GM21576 (cell line): ENCODE data around the gene HOXA13.

Experiments used
- ATAC-seq: cut with Tn5 transposase; IDR thresholded peaks from one replicate; pipeline ENCODE4 v1.9.1; 2021; ENCODE audit warnings: mild to moderate bottlenecking, moderate library complexity; ENCODE audit not compliant: unreplicated experiment

Gene HOXA13

GRCh38 chr7:27193335-27194001 lies 6.4 kb downstream of the HOXA13 start:
- no peak for ATAC-seq

GRCh38 chr7:27192546-27193334 lies 7.2 kb downstream of the HOXA13 start:
- ATAC-seq, result no peak

GRCh38 chr7:27191833-27192545 lies 7.9 kb downstream of the HOXA13 start:
- no peak for ATAC-seq

GRCh38 chr7:27191161-27191731 lies 8.6 kb downstream of the HOXA13 start:
- no peak for ATAC-seq

- ATAC-seq, result no peak
Measured at GRCh38 chr7:27189997-27190748, 9.7 kb downstream of the HOXA13 start.

- no peak for ATAC-seq
Measured at GRCh38 chr7:27189295-27189996, 10.4 kb downstream of the HOXA13 start.

GRCh38 chr7:27188386-27189294 lies 11.3 kb downstream of the HOXA13 start:
- no peak for ATAC-seq

GRCh38 chr7:27187475-27188385 lies 12.2 kb downstream of the HOXA13 start:
- no peak for ATAC-seq

GRCh38 chr7:27186668-27187474 lies 13.0 kb downstream of the HOXA13 start:
- ATAC-seq, result no peak

GRCh38 chr7:27185854-27186667 lies 13.8 kb downstream of the HOXA13 start:
- ATAC-seq, result no peak

- no peak for ATAC-seq
Measured at GRCh38 chr7:27185013-27185853, 14.7 kb downstream of the HOXA13 start, which contains the start of gene HOXA11. Gene HOXA11 (minus strand): TSS chr7:27185232. CDS start chr7:27185144, 88 bp downstream.

GRCh38 chr7:27184337-27185012 lies 15.4 kb downstream of the HOXA13 start:
- ATAC-seq, result no peak

GRCh38 chr7:27183682-27184336 lies 16.1 kb downstream of the HOXA13 start:
- no peak for ATAC-seq
